ENCODE results near the gene DLGAP1. TPM values are rescaled to one million over a fixed set of nuclear protein-coding genes. Genes with fewer than 3 reads are reported as not detected.

The DLGAP1 gene
- total and polyA plus RNA-seq, 3 donors from 2014 or later: 18.6 to 93.8 (median 69.1) TPM

DNA sequence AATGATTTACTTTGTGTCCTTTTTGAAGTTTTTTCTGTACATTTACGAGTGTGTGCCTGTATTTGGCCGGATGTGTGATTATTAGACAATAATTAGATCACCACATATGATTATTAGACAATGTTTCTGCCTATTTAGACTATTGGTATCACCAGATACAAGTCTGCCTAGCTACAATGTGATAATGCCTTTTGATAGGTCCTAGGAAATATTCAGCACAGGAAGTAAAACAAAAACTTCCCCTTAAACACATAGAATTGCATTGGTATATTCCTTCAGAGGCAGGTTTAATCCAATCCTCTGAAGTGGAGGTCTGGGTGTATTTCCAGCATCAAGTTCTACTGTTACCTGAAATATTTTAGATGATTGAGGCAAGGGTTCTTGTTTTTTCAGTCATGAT is 730.0 kb downstream of the DLGAP1 start:
- H3K27me3 ChIP-seq: no peaks in the 10 kb centered on the region

DNA sequence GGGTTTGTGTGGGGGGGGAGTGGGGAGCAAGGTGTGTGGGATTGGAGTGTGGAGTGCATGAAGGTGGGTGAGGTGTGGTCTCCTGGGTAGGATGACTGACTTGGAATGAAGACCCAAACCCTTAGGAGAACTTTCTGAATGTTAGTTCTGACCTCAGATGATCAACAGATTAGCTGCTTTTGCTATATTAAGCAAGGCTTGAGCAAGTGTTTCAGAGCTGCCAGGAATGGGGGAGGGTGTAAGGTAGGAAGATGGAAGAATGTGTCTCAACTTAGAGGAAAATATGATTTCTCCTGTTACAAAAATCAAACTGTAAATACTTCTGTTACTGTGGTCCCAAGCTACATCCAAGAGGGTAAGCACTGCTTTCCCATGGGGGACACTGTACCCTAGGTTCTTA is 731.6 kb downstream of the DLGAP1 start:
- Histone ChIP-seq H3K4me1 (peaks cover 16% of the 10 kb centered on the region), H3K27me3 (no peaks in the 10 kb centered on the region), H3K27ac (no peak overlapping the region), H3K36me3 (ENCODE audit: low read depth, missing control alignments) (no peaks in the 10 kb centered on the region), H3K4me3 (no peak overlapping the region), H3K9me3 (no peaks in the 10 kb centered on the region)
- no peak for DNase-seq
- intact Hi-C loops (cut with DNase I; ENCODE audit: low total_unique reads): no loop called here
- TF ChIP-seq CTCF (IDR thresholded peaks at IDR 0.05) (no peak), POLR2A (IDR thresholded peaks at IDR 0.05) (no peak)

More for the DNA sequence above, 730.0 kb downstream of the DLGAP1 start:
- H3K4me3 ChIP-seq: no peak overlapping the region
- WGBS, 2 donors: 69 to 73% methylated on average over 2 of the region's 2 CpGs
- intact Hi-C loops (cut with DNase I; ENCODE audit: low total_unique reads): no loop called here
- H3K4me1 ChIP-seq: peaks cover 16% of the 10 kb centered on the region
- no peaks in the 10 kb centered on the region for H3K36me3 ChIP-seq (ENCODE audit: low read depth, missing control alignments)
- H3K27ac ChIP-seq: no peak overlapping the region
- DNase-seq: no peak
- H3K9me3 ChIP-seq: no peaks in the 10 kb centered on the region
- TF ChIP-seq POLR2A (IDR thresholded peaks at IDR 0.05) (no peak), CTCF (IDR thresholded peaks at IDR 0.05) (no peak)

- peaks cover 16% of the 10 kb centered on the region for H3K4me1 ChIP-seq
- 40 to 53% methylated on average over 5 of the region's 5 CpGs for WGBS, 2 donors
- H3K36me3 ChIP-seq (ENCODE audit: low read depth, missing control alignments): no peaks in the 10 kb centered on the region
- DNase-seq: no peak
- no peaks in the 10 kb centered on the region for H3K27me3 ChIP-seq
- peak overlapping the region in 1 of 2 donors; percentile 43 for H3K27ac ChIP-seq
- no peak overlapping the region for H3K4me3 ChIP-seq
- intact Hi-C loops (cut with DNase I; ENCODE audit: low total_unique reads): no loop called here
- TF ChIP-seq POLR2A (IDR thresholded peaks at IDR 0.05) (no peak), CTCF (IDR thresholded peaks at IDR 0.05) (no peak)
- H3K9me3 ChIP-seq: no peaks in the 10 kb centered on the region
Measured at GRCh38 chr18:3722649-3723433, 732.3 kb downstream of the DLGAP1 start.

DNA sequence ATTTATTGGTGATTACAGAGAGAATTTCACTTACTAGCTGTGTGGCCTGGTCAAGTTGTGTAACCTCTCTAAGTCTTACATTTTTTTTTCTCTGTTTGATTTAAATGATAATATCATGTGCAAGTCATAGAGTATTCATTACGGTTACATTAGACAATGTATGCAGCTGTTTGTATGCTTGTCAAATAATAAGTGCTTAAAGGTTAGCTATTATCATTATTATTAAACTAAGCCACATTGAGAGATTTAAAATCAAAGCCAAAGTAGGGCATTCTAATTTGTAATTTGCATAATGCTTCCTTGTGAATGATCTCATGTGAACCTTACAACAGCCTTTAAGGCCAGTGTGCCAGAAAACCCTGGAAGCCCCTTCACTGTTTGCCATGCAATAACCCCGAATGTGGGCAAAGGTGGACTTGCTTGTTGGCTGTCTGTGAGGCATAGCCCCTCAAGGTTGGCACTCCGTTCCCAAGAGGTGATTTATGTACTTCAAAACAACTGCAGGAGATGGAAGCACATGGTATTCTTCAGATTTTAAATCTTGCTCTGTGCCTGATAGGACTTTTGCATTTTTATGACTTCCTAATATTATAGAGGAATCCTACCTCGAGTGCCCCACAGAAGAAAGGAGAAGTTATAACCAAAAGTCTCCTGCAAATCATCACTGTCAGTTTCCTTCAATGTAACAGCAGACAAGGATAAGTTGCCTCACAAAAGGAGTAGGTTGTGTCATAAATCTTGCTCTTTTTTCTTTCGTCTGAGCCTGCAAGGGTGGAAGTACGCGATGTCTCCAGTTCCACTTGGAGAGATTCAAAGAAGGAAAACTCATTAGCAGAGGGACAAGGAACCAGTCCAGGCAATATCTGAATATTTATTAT is 733.1 kb downstream of the DLGAP1 start:
- no peak for DNase-seq
- H3K27me3 ChIP-seq: no peaks in the 10 kb centered on the region
- H3K4me1 ChIP-seq: peaks cover 16% of the 10 kb centered on the region
- no peaks in the 10 kb centered on the region for H3K9me3 ChIP-seq
- intact Hi-C loops (cut with DNase I; ENCODE audit: low total_unique reads): no loop called here
- WGBS, 2 donors: 55 to 71% methylated on average over 7 of the region's 7 CpGs
- TF ChIP-seq POLR2A (IDR thresholded peaks at IDR 0.05) (no peak), CTCF (IDR thresholded peaks at IDR 0.05) (no peak)
- H3K4me3 ChIP-seq: no peak overlapping the region
- H3K36me3 ChIP-seq (ENCODE audit: low read depth, missing control alignments): no peaks in the 10 kb centered on the region
- peak overlapping the region in 1 of 2 donors; percentile 43 for H3K27ac ChIP-seq

Measured in testis (tissue), 3 donors.